Thoracic aorta (tissue), 2 donors: ENCODE measurements around the gene CHMP4A. TPM values are rescaled to one million over a fixed set of nuclear protein-coding genes. Genes with fewer than 3 reads are reported as not detected.

Experiments used
- ATAC-seq: fragments of 150-250 bp; one replicate; pipeline ENCODE4 v1.8.0; 2017; ENCODE audit warnings: low read depth; ENCODE audit not compliant: insufficient number of reproducible peaks, low FRiP score
- DNase-seq: peaks from one replicate; pipeline ENCODE4 v3.0.0-alpha.2; 2020; ENCODE audit warnings: low spot score
- H3K27ac ChIP-seq, 2 donors: fragments of 200-600 bp; sonication (generic); 1 replicate in 1 of 2; 2 replicates in 1 of 2; pipeline ENCODE4 v1.5.1; 2016; ENCODE audit warnings: mild to moderate bottlenecking in 2 of 2, moderate library complexity in 2 of 2
- H3K27me3 ChIP-seq: fragments of 200-600 bp; sonication (generic); replicated peaks from 2 replicates; pipeline ENCODE4 v1.6.0; 2016; ENCODE audit warnings: mild to moderate bottlenecking; ENCODE audit not compliant: insufficient read depth
- H3K36me3 ChIP-seq: fragments of 200-600 bp; sonication (generic); one replicate; pipeline ENCODE4 v1.5.1; 2016
- H3K4me1 ChIP-seq, 2 donors: fragments of 200-600 bp; sonication (generic); 1 replicate in 1 of 2; 2 replicates in 1 of 2; pipeline versions ENCODE4 v1.5.1 to v1.6.0; 2016; ENCODE audit warnings: low read depth in 2 of 2, mild to moderate bottlenecking in 1 of 2; ENCODE audit not compliant: control insufficient read depth in 1 of 2
- H3K4me3 ChIP-seq: fragments of 200-600 bp; sonication (generic); 2 replicates; pipeline ENCODE4 v1.5.1; 2016; ENCODE audit warnings: mild to moderate bottlenecking
- H3K9me3 ChIP-seq: fragments of 200-600 bp; sonication (generic); 2 replicates; pipeline ENCODE4 v1.5.1; 2016
- total RNA-seq, 2 donors: library from RNA; depleted of rRNA; stranded (reverse); fragments of >200 nt; gene quantifications; one replicate each; pipeline versions ENCODE4 v1.1.0 to v1.2.3, GENCODE V29; 2016
- TF ChIP-seq, protein P1 (sequence below): fragments of 200-600 bp; sonication (generic); IDR thresholded peaks from one replicate; pipeline ENCODE4 v1.5.1; 2019; ENCODE audit warnings: antibody characterized with exemption

The CHMP4A gene
- total RNA-seq, 2 donors from 2014 or later: 33.4 to 58.3 TPM

DNA sequence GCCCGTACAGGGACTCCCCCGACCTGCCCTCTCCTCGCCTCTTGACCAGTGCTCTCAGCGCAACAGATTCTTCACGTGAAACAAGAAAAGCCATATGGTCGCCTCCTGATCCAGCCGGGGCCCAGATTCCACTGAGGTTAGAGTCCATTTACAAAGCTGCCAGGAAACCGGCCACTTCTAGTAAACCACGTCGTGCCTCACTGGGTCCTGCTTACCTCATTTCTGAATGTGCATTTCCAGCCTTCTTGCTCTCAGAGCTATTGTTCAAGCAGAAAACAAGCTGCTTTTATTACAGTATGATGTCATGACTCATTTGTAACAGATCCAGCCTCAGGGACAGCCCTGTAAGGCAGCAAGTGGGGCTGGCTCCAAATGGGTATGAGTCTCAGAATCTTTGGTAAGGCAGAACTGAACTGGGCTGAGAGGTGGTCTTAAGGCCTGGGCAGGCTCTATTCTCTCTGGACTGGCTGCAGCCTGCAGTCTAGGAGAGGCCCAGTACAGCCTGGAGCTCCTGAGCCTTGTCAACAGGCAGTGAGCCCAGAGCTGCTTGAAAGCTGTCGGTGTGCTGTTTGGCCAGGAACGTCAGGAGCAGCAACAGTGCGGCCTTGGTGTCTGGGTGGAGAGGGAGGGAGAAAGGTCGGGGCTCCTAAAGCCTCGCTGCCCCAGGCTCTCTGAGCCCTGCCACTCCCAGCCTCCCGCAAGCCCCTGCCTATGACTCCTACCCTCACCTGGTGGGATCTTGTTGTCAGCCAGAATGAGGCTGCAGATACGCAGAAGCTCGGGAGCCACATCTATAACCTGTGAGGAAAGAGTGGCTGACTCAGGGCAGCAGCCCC lies 33.1 kb downstream of the CHMP4A start:
- H3K27ac ChIP-seq: peak overlapping the region; percentile 59 to 74
- TF ChIP-seq, protein P1, sequence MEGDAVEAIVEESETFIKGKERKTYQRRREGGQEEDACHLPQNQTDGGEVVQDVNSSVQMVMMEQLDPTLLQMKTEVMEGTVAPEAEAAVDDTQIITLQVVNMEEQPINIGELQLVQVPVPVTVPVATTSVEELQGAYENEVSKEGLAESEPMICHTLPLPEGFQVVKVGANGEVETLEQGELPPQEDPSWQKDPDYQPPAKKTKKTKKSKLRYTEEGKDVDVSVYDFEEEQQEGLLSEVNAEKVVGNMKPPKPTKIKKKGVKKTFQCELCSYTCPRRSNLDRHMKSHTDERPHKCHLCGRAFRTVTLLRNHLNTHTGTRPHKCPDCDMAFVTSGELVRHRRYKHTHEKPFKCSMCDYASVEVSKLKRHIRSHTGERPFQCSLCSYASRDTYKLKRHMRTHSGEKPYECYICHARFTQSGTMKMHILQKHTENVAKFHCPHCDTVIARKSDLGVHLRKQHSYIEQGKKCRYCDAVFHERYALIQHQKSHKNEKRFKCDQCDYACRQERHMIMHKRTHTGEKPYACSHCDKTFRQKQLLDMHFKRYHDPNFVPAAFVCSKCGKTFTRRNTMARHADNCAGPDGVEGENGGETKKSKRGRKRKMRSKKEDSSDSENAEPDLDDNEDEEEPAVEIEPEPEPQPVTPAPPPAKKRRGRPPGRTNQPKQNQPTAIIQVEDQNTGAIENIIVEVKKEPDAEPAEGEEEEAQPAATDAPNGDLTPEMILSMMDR: no peak

DNA sequence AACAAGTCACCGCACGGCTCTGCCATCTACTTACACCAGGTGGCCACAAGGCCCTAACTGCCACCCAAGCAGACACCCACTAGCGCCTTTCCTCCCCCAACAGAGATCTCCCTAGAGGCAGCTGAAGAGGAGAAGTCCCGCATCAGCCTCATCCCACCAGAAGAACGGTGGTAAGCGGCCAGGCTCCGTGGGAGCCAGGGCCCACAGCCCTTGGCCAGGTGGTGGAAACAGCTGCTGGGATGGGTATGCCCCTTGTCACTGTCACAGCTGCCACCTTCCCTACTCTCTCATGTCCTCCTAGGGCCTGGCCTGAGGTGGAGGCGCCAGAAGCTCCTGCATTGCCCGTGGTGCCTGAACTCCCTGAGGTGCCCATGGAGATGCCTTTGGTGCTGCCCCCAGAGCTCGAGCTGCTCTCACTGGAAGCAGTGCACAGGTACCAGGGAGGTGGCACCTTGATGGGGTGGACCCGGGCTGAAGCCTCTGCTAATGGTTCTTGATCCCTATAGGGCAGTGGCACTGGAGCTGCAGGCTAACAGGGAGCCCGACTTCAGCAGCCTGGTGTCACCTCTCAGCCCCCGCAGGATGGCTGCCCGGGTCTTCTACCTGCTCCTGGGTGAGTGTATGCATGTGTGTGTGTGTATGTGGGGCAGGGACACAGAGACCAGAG lies 33.9 kb downstream of the CHMP4A start:
- DNase-seq: no peak
- Histone ChIP-seq H3K27me3 (no peaks in the 10 kb centered on the region), H3K9me3 (no peaks in the 10 kb centered on the region), H3K4me3 (no peak overlapping the region), H3K27ac (peak overlapping the region; percentile 59 to 74), H3K36me3 (peaks cover 38% of the 10 kb centered on the region), H3K4me1 (no peaks in the 10 kb centered on the region)
- TF ChIP-seq, protein P1: no peak
- no peak for ATAC-seq

More for the DNA sequence above, 33.1 kb downstream of the CHMP4A start:
- Histone ChIP-seq H3K36me3 (peaks cover 45% of the 10 kb centered on the region), H3K9me3 (no peaks in the 10 kb centered on the region), H3K4me3 (no peak overlapping the region), H3K27me3 (no peaks in the 10 kb centered on the region), H3K4me1 (no peaks in the 10 kb centered on the region)
- ATAC-seq (no peak), DNase-seq (no peak)

DNA sequence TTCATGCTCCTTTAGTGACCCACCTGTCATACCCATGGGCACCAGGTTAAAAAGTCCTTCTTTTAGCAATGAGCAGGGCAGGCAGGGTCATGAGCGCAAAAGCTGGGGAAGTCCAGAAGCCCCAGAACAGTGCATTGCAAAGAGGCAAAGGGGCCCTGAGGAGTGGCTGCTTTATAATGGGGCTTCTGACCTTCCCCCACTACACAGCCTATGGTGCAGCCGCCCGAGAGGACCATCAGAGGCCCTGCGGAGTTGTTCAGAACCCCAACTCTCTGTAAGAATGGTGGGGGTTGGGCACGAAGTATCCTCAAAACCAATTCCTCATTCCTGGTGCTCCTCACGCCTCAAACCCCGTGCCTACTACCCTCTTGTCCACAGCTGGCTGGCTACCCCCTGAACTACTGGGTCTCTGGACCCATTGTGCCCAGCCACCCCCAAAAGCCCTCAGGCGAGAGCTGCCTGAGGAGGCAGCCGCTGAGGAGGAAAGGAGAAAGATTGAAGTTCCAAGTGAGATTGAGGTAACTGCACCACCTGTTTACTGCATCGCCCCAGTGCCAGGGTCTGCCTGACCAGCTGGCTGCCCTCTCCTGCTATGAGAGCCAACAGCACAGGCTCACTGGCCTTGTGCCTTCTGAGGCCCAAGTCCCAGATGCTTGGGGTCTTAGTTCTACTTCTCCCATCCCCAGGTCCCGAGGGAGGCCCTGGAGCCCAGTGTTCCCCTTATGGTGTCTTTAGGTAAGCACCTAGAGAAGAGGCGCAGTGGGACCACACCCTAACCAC lies 34.7 kb downstream of the CHMP4A start:
- peaks cover 31% of the 10 kb centered on the region for H3K36me3 ChIP-seq
- ATAC-seq: no peak
- H3K27me3 ChIP-seq: no peaks in the 10 kb centered on the region
- H3K4me1 ChIP-seq: no peaks in the 10 kb centered on the region
- H3K27ac ChIP-seq: no peak overlapping the region
- H3K4me3 ChIP-seq: no peak overlapping the region
- TF ChIP-seq, protein P1: no peak
- H3K9me3 ChIP-seq: no peaks in the 10 kb centered on the region
- no peak for DNase-seq

DNA sequence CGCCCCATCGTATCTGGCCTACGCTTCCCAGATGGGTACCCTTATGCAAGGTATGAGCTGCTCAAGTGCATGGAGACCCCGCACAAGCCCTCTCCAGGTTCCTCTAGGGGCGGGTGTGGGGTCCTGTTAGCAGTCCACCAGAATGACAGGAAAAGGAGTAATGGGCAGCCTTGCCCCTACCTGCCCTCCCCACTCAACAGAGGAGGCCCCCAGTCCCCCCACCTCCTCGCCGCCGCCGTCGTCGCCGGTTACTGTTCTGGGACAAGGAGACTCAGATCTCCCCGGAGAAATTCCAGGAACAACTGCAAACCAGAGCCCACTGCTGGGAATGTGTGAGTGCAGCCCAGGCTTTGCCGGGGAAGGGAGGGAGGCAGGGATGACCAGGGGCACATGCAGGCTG lies 35.4 kb downstream of the CHMP4A start:
- ATAC-seq (no peak), DNase-seq (no peak)
- Histone ChIP-seq H3K9me3 (no peaks in the 10 kb centered on the region), H3K27ac (no peak overlapping the region), H3K4me1 (no peaks in the 10 kb centered on the region), H3K27me3 (no peaks in the 10 kb centered on the region), H3K36me3 (peaks cover 24% of the 10 kb centered on the region), H3K4me3 (no peak overlapping the region)
- TF ChIP-seq, protein P1: no peak
